Measurements from ENCODE around the gene C18orf63.

C18orf63 gene

GRCh38 chr18:74342416-74343043 lies 26.9 kb downstream of the C18orf63 start:
- Histone ChIP-seq H3K9me3 (ENCODE audit: insufficient read depth, low read depth, low read length) (no peaks in the 10 kb centered on the region), H2AFZ (ENCODE audit: low read length) (peak overlapping the region; percentile 39; the same call in 1 of the 2 replicates), H3K27me3 (ENCODE audit: insufficient read depth, low read length, poor library complexity, severe bottlenecking) (no peaks in the 10 kb centered on the region), H3K79me2 (ENCODE audit: insufficient read depth, low read length) (no peaks in the 10 kb centered on the region), H3K36me3 (ENCODE audit: insufficient read depth, low read length) (no peaks in the 10 kb centered on the region), H3K4me2 (ENCODE audit: low read depth, low read length, poor library complexity, severe bottlenecking) (no peak overlapping the region), H3K9ac (ENCODE audit: low read depth, low read length, poor library complexity, severe bottlenecking) (no peak overlapping the region), H3K4me1 (ENCODE audit: insufficient read depth, low read length, poor library complexity, severe bottlenecking) (no peaks in the 10 kb centered on the region), H3K9me2 (replicated peaks; ENCODE audit: low read depth, low read length) (no peaks in the 10 kb centered on the region), H3F3A (ENCODE audit: low read depth) (no peaks in the 10 kb centered on the region), H3K4me3 (ENCODE audit: low read length, poor library complexity, severe bottlenecking) (no peak overlapping the region), H4K20me1 (ENCODE audit: insufficient read depth, low read length, poor library complexity, severe bottlenecking) (no peaks in the 10 kb centered on the region)
- peak; percentile 79 for TF ChIP-seq CTCF (conservative IDR thresholded peaks at IDR 0.05; ENCODE audit: low read length)
- TF ChIP-seq EZH2phosphoT487 (IDR thresholded peaks at IDR 0.05; ENCODE audit: borderline replicate concordance), result no peak

- Histone ChIP-seq H3K9me3 (ENCODE audit: insufficient read depth, low read depth, low read length) (no peaks in the 10 kb centered on the region), H3K4me3 (ENCODE audit: low read length, poor library complexity, severe bottlenecking) (no peak overlapping the region), H3F3A (ENCODE audit: low read depth) (no peaks in the 10 kb centered on the region), H3K9me2 (replicated peaks; ENCODE audit: low read depth, low read length) (no peaks in the 10 kb centered on the region), H3K36me3 (ENCODE audit: insufficient read depth, low read length) (no peaks in the 10 kb centered on the region), H3K4me1 (ENCODE audit: insufficient read depth, low read length, poor library complexity, severe bottlenecking) (no peaks in the 10 kb centered on the region), H3K4me2 (ENCODE audit: low read depth, low read length, poor library complexity, severe bottlenecking) (no peak overlapping the region), H4K20me1 (ENCODE audit: insufficient read depth, low read length, poor library complexity, severe bottlenecking) (no peaks in the 10 kb centered on the region), H3K27me3 (ENCODE audit: insufficient read depth, low read length, poor library complexity, severe bottlenecking) (no peaks in the 10 kb centered on the region), H3K79me2 (ENCODE audit: insufficient read depth, low read length) (no peaks in the 10 kb centered on the region), H3K9ac (ENCODE audit: low read depth, low read length, poor library complexity, severe bottlenecking) (no peak overlapping the region), H2AFZ (ENCODE audit: low read length) (no peak overlapping the region)
- TF ChIP-seq EZH2phosphoT487 (IDR thresholded peaks at IDR 0.05; ENCODE audit: borderline replicate concordance), result no peak
- TF ChIP-seq CTCF (conservative IDR thresholded peaks at IDR 0.05; ENCODE audit: low read length), result no peak
These were observed 30.6 kb downstream of the C18orf63 start for GRCh38 chr18:74346206-74346605.

DNA sequence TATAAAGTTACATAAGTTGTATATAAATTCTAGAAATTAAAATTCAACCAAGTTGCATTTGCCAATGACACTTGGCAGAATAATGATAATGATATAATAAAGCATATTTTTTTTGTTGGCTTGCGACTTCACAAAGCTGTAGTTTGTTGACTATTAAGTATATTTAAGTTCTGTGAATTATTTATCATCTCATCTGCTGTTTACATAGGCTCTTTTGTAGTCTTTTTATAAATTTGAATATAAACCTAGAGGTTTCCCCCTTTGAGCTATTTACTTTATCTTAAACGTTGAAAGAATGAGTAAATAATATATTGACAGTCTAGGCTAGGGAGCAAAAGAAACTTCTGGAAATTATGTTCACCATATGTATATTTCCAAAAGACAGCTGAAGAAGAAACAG lies 32.9 kb downstream of the C18orf63 start:
- no peak overlapping the region for H3K9ac ChIP-seq (ENCODE audit: low read depth, low read length, poor library complexity, severe bottlenecking)

More for the DNA sequence above, 32.9 kb downstream of the C18orf63 start:
- Histone ChIP-seq H3K9me2 (replicated peaks; ENCODE audit: low read depth, low read length) (no peaks in the 10 kb centered on the region), H3K4me3 (ENCODE audit: low read length, poor library complexity, severe bottlenecking) (no peak overlapping the region), H3K79me2 (ENCODE audit: insufficient read depth, low read length) (no peaks in the 10 kb centered on the region), H3K36me3 (ENCODE audit: insufficient read depth, low read length) (no peaks in the 10 kb centered on the region), H2AFZ (ENCODE audit: low read length) (no peak overlapping the region), H4K20me1 (ENCODE audit: insufficient read depth, low read length, poor library complexity, severe bottlenecking) (no peaks in the 10 kb centered on the region), H3K9me3 (ENCODE audit: insufficient read depth, low read depth, low read length) (no peaks in the 10 kb centered on the region), H3K27me3 (ENCODE audit: insufficient read depth, low read length, poor library complexity, severe bottlenecking) (no peaks in the 10 kb centered on the region), H3K4me1 (ENCODE audit: insufficient read depth, low read length, poor library complexity, severe bottlenecking) (no peaks in the 10 kb centered on the region), H3K4me2 (ENCODE audit: low read depth, low read length, poor library complexity, severe bottlenecking) (no peak overlapping the region), H3F3A (ENCODE audit: low read depth) (no peaks in the 10 kb centered on the region)
- TF ChIP-seq CTCF (conservative IDR thresholded peaks at IDR 0.05; ENCODE audit: low read length) (no peak), EZH2phosphoT487 (IDR thresholded peaks at IDR 0.05; ENCODE audit: borderline replicate concordance) (no peak)
